ENCODE data around the gene PIK3R1.

Gene PIK3R1

DNA sequence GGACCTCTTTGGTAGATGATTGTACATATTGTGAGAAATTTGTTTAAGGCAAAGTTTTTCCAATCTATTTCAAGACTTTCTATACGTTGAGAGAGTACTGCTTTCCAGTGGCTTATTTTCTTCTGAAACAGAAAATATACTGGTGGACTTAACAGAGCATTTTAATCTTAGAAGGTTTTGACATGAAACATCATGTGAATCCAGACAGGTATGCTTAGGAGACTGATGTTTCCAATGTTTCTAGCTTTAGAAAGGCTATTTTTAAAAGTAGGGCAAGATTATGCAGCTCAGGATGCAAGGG is 71.0 kb downstream of the PIK3R1 start:
- no peak for DNase-seq
- intact Hi-C loops (cut with DNase I) = loop anchor here (1.0 to 5.0 kb wide), 5 partner anchors 174 to 761 kb away; no protein-coding TSS in a partner anchor

DNA sequence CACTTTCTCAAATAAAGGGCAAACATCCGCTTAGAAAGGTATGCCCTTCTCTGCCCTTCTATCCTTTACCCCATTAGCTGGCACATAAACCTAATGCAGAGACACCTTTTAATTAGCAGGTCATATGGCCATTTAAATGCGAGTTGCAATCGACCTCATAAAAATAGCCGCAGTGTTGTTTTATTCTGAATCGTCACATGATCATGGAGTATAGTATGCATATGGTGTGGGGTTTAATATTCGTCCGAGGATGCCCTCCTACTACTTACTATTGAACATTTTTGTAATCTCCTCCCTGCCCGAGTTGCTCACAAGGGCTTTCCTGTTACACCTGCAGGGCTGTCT is 72.0 kb downstream of the PIK3R1 start:
- intact Hi-C loops (cut with DNase I) = loop anchor here (2.0 to 5.0 kb wide), 4 partner anchors 460 to 760 kb away; no protein-coding TSS in a partner anchor

DNA sequence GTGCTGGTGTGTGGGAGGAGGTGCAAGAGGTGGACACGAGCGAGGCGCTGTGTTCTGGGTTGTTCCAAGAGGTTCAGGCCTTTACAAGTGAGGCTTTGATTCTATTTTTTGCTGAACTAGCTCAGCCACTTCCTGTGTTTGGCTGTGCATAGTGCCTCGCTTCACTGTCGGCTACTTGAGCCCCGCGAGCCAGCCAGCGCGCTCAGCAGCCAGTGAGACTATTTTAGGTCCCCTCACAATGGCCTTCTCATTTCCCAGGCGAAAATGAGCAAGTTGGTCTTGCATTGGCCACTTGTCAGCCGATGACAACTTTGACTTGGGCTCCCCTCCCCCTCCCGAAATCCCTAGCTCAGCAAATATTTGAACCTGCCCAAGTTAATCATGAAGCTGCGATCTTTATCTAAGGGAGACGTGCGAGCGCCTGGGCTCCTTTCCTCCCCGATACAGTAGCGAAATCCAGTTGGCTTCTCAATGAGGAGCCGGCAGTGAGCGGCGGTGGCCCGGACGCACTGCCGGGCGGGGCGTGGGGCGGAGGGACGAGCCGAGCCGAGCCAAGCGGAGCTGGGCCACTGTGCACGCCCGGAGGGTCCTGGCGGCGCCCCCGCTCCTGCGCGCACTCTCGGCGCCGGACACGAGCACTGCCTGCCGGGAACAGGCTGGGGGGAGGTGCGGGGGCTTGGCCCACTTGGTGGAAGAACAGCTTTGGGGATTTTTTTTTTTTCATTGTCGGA is 72.6 kb downstream of the PIK3R1 start:
- peak; percentile 65 to 96 (median 79) for DNase-seq
- intact Hi-C loops (cut with DNase I) = loop anchor here (2.0 to 5.0 kb wide), 4 partner anchors 459 to 759 kb away; no protein-coding TSS in a partner anchor

More for the DNA sequence above, 72.0 kb downstream of the PIK3R1 start:
- DNase-seq = no peak

DNA sequence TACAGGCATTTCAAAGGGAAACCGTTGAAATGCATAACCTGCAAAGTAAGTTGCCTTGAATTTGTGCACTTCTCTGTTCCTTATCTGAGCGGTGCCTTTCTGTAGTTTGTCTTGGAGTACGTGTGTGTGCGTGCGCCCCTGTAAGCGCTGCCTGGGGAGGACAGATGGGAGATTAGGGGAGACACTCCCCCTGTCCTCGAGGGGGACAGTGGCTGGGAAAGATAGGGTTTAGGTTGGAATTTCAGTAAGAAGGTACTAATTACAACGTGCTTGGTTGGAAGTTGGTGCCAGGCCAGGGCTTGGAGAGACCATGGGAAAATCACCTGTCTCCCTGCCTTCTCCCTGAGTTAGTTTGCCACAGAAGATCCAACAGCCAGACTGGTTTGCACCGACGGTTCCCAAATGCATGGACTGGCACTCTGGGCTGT is 73.2 kb downstream of the PIK3R1 start:
- intact Hi-C loops (cut with DNase I) = loop anchor here (5.0 kb wide), 3 partner anchors 459 to 759 kb away; no protein-coding TSS in a partner anchor
- peak in 7 of 10 donors; percentile 12 to 88 (median 33) for DNase-seq

DNA sequence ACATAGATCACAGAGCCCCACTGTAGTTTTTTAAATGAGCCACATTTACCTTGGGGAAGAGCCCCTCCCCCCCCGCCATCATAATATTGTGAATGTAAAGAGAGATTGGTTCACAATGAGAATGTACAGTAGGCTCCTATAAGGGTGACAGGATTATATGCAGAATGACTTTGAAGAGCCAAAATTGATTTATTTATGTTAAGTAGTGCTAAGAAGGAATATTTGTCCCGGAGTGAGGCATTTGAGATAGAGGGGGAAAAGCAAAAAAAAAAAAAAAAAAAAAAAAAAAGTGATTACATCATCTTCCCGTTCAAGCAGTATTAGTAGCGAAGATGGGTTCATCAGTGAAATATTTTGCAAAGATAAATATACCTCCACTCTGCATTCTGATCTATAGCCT is 73.9 kb downstream of the PIK3R1 start:
- intact Hi-C loops (cut with DNase I) = loop anchor here (5.0 kb wide), 3 partner anchors 458 to 758 kb away; no protein-coding TSS in a partner anchor
- DNase-seq = no peak

DNA sequence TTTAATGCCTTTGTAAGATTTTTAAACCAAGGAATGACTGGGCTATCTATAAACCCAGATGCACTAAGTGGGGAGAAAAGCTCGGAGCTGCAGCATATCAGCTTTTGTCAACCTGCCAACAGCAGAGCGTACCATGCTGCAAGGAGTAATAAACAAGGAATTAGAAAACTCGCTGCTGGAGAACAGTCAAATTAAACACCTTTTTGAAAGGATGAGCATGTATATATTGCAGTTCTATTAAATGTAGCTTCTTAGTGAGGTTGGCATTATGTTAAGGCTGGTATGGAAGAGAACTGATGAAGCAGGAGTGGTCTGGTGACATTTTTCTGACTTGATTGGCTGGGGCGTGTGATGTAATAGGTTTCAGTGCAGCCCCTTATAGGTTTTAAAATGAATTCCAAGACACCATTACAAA is 74.7 kb downstream of the PIK3R1 start:
- DNase-seq = peak in 3 of 10 donors; percentile 26 to 85 (median 52)
- intact Hi-C loops (cut with DNase I) = loop anchor here (1.0 kb wide), 1 partner anchor 673 kb away; no protein-coding TSS in a partner anchor

GRCh38 chr5:68290847-68291246 is 75.3 kb downstream of the PIK3R1 start:
- DNase-seq = no peak
- intact Hi-C loops (cut with DNase I) = loop anchor here (1.0 kb wide), 1 partner anchor 672 kb away; no protein-coding TSS in a partner anchor

DNA sequence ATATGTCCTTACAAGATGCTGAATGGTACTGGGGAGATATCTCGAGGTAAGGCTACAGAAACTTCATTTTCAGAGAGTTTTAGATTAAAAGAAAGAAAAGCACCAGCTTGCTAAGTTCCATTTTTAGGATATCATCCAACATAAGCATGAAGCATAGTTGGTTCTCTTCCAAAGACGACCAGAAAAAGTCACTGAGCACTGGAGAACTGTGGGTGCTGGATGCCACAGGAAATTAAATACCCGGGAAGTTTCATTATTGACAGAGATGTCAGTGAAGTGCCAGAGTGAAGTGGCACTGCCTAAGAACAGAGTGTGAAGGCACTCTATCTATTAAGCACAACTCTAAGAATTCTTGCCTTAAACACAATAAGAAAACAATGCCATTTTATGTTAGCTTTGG is 76.8 kb downstream of the PIK3R1 start:
- DNase-seq = no peak

DNA sequence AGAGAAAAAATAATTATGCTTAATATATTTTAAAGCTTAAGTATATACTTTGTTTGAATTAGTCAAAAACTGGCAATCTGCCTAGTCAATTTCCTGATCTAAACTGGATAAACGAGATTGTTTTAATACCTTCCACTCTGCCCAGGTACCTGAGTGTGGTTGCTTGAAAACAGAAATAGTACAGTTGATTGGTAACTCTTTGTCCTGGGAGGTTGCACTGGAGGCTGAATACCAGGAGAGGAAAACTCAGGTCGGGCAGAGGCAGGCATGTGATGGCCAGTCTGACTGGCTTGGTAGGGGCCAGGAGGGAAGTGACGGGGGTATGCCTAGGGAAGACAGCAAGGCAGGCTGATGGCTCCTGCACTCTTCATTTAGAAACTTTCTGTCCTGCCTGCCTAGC is 80.2 kb downstream of the PIK3R1 start:
- no peak for DNase-seq
- intact Hi-C loops (cut with DNase I) = no loop called here

More for the DNA sequence above, 76.8 kb downstream of the PIK3R1 start:
- intact Hi-C loops (cut with DNase I) = no loop called here

GRCh38 chr5:68296895-68297294 is 81.3 kb downstream of the PIK3R1 start:
- intact Hi-C loops (cut with DNase I) = no loop called here
- no peak for DNase-seq

- DNase-seq = no peak
- intact Hi-C loops (cut with DNase I) = no loop called here
These were observed 82.1 kb downstream of the PIK3R1 start for GRCh38 chr5:68297656-68298055.

DNA sequence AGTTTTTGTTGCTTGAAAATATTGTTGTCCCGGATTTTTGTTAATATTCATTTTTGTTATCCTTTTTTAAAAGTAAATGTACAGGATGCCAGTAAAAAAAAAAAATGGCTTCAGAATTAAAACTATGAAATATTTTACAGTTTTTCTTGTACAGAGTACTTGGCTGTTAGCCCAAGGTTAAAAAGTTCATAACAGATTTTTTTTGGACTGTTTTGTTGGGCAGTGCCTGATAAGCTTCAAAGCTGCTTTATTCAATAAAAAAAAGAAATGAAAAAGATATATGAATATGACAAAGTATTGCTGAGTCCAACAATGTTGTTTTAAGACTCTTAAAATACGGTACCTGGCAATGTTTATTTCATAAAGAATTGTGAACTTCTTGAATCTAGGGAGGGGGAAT is 82.9 kb downstream of the PIK3R1 start:
- intact Hi-C loops (cut with DNase I) = no loop called here

DNA sequence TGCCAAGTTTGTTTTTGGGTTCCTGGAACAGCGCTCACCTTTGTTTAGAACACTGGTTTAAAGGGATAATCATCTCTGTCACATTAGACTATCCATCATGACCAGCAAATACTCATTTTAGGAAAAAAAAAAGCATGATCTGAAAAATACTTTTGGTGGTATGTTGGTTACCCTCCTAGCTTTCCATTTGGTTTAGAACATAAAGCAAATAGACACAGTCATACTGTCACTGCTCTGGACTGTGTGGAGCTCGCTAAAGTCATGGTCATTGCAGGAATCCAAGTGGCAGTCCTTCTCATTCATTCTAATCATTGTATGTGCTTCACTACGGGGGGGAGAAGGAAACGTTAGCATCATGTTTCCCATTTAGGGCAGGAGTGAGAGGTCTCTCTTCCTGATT is 83.5 kb downstream of the PIK3R1 start:
- intact Hi-C loops (cut with DNase I) = no loop called here

More for the DNA sequence above, 82.9 kb downstream of the PIK3R1 start:
- no peak for DNase-seq

DNA sequence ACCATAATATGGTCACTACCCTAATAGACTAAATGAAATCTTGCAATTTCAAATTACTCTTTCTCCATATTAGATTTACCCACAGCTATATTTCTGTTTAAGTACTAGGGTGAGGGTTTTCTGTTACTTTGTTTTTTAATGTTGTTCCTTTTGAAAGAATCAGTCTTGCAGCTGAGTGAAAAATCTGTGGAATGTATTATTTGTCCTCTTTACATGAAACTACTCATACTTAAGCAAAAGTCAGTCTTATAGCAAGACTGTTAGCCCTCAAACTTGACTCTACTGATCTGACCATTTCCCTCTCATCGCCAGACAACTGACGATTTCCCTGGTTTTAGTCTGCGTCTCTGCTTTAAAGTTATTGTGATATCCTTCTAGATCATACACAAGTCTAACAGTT is 84.0 kb downstream of the PIK3R1 start:
- no peak for DNase-seq
- intact Hi-C loops (cut with DNase I) = no loop called here

More for the DNA sequence above, 83.5 kb downstream of the PIK3R1 start:
- no peak for DNase-seq

DNA sequence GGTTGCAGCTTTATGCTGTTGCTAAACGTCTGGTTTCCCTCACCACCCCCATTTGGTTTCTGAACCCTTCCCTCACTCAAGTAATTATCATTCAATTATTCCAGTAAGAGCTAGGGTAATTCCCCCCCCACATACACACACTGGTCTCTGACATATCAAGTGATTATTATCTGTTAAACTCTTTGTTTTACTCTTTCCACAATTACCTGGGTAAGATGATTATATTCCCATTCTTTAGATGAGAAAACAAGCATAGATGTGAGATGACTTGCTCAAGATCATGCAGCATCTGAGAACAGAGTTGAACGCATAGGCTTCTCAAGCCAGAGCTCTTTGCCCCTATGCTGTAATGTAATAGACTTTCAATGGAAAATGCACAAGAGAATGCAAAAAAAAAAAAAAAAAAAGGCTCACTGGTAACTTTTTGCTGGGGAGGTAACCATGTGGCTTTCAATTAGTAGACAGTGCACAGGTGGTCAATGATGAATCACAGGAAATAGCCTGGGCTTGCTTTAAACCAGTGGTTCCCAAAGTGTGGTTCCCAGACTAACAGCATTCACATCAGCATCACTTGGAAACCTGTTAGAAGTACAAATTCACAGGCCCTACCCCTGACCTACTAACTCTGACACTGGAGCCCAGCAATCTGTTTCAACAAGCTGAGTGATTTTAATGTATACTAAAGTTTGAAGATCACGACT is 87.6 kb downstream of the PIK3R1 start:
- intact Hi-C loops (cut with DNase I) = no loop called here
- DNase-seq = no peak

DNA sequence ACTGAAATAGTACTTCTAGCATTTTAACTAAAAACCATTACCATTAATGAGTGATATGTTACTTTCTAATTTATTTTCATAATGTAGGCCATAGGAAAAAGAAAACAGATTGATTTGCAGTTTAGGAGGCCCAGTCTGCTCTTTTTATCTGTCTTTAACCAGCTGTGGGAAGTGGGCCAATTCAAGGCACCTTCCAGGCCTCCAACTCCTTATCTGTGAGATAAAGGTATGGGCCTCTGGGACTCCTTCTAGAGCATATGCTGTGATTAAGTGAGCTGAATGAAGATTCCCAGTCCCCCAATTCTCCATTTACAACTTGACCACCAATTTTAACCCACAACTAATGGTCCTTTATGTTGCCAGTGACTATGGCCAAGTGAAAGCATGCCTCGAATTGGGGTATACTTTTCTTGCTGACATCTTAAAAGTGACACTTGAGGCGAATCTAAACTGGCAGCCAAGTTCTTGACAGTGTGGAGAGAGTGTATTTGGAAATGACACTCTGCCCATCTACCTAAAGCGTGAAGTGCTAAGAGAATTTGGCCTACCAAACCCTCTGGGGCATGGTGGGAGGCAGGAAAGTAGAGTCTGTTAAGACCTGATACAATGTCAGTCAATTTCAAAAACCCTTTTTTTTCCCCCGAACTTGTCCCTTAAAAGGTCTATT is 88.3 kb downstream of the PIK3R1 start:
- intact Hi-C loops (cut with DNase I) = no loop called here
- DNase-seq = no peak

- no peak for DNase-seq
- intact Hi-C loops (cut with DNase I) = no loop called here
These were observed 89.0 kb downstream of the PIK3R1 start for GRCh38 chr5:68304421-68305052.

DNA sequence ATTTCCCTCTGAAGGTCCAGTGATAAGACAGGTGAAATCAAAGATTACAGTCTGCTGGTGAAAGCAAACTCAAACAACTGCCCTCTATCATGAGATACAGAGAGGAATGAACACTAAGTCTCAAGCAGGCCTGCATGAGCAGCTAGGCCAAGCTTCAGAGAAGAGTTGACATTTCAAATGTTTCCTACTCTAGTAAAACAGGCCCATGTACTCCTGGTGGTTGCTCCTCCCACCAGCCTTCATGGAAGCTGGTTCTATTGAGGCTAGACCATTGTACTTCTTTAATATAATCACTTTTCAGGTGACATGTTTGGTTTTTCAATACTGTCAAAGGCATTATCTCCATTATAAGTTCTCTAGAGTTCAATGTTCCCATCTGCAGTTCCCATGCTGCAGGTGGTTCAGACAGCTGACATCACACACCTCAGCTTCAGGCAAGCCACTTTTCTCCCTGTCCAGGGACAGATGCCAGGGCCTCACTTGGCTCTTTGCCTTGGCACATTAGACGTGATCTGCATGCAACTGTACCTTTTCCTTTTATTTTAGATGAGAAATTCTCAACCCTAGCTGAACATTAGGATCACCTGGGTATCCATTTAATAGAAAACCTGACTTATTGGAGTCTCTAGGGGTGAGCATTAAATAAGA is 89.8 kb downstream of the PIK3R1 start:
- DNase-seq = peak in 1 of 10 donors; percentile 75
- intact Hi-C loops (cut with DNase I) = no loop called here

DNA sequence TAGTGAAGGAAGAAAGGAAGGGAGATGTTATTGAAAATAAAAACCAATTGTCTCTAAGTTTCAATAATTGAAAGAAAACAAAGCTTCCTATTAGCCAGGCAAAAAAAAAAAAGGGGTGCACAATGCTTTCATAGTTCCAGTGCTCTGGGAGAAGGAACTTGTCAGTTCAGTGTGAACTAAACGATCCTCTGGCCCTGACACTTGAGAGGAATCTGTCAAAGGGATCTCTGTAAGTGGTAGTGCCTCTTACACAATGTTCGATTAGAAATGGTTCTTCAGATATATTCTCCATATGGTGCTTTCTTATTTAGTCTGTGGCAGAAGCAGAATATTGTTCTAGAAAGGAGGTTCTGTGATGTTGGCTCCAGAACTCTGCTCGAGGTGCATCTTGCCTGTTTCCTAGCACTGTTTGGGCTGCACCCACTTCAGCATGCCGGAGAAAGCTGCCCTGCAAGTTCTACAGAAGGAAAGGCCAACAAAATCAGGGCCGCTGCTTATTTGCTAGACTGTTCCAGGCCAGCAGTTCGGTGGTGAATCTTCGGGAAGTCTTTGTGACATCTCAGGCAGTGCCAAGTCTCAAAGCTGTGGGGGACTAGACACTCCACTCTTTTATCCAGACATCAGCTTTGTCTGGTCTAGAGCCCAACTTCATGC is 90.9 kb downstream of the PIK3R1 start:
- DNase-seq = peak in 1 of 10 donors; percentile 74
- intact Hi-C loops (cut with DNase I) = no loop called here

DNA sequence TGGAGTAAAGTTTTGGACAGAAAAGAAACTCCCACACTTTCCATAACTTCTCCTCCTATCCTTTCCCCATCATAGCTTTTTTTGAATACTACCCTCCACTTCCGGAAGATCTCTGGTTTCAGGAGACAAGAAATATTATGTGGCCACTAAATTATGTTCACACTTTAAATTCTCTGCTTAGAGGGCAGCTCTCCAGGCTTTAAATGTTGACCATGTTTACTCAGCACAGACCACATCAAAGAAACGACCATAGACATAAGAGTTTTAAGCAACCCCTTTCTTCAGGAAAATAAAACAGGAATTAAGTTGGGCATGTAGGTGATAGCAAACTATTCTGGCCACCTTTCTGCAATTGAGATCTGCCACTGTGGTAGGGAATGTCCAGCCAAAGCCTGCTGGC is 97.8 kb downstream of the PIK3R1 start:
- intact Hi-C loops (cut with DNase I) = no loop called here
- DNase-seq = no peak
